Putamen (tissue), 1 donor: ENCODE measurements around the gene SUSD2.
"Not testable (repeated sequence)": the region's sequence is repeated elsewhere in the genome, so short reads cannot be mapped to it uniquely, and the experiment has no call there.

Source experiments
- DNase-seq: peaks from one replicate; pipeline ENCODE4 v3.0.0-alpha.2; 2016; ENCODE audit warnings: low spot score

The SUSD2 gene

GRCh38 chr22:24176040-24176439 is 5.2 kb upstream of the SUSD2 start:
- DNase-seq = no peak

- DNase-seq = no peak
Observed at GRCh38 chr22:24176630-24177029, 4.7 kb upstream of the SUSD2 start.

DNA sequence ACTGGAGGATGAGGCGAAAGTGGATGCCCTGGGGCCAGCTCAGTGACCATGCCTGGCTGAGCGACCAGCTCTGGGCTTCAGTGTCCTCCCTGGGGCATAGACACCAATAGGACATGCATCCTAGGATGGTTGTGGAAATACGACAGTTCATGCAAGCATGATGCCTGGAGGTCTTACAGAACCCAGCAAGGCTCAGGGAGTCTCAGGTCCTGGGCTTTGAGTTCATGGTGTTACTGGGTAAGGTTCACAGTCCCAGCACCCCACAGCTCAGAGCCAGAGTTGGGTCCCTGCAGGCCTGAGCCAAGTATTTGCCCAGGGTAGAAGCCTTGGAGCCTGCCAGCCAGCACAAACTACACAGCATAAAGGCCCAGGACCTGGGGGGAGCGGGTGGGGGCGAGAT is 4.2 kb upstream of the SUSD2 start:
- no peak for DNase-seq

DNA sequence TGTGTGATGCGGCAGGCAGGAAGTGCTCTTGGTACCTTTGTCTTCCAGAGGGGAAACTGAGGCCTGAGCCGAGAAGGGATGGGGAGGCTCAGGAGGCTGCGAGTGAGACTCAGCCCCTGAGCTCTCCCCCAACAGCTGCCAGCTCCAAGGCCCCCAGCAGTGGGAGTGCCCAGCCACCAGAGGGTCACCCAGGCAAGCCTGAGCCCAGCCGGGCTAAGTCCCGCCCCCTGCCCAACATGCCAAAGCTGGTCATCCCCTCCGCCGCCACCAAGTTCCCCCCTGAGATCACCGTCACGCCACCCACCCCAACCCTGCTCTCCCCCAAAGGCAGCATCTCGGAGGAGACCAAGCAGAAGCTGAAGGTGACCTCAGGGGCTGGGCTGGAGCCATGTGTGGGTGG is 3.8 kb upstream of the SUSD2 start:
- no peak for DNase-seq

GRCh38 chr22:24178021-24178431 is 3.3 kb upstream of the SUSD2 start:
- DNase-seq = no peak

DNA sequence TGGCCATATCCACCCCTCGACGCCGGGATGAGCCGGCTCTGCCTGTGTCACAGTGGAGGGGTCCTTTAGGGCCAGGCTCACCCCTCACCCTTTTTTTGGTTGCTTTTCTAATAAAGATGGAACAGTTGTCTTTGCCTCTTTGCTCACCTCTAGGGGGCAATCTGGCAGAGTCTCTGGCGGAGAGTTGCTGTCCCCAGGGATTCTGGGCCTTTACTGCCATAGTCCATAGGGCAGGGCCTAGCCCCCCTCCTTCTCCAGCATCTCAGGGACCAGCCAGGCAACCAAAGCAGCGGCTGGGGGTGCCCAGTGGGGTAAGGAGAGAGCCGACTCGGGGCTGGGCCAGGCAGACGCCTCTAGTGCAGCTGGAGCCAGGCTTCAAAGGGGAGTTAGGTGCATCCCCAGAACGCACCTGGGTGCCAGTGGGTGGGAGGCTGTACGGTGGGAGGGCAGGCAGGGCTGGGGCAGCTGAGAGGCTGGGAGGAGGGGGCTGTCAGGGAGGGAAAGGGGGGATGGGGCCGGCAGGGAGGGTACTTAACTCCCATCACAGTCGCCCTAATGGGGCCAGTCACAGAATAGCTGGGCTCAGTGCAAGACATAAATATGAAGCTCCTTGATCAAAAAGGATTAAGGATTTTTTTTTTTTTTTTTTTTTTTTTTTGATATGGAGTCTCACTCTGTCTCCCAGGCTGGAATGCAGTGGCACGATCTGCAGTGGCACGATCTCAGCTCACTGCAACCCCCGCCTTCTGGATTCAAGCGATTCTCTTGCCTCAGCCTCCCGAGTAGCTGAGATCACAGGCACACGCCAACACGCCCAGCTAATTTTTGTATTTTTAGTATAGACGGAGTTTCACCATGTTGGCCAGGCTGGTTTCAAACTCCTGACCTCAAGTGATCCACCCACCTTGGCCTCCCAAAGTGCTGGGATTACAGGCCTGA is 2.5 kb upstream of the SUSD2 start:
- DNase-seq = no peak

GRCh38 chr22:24179478-24180210 is 1.6 kb upstream of the SUSD2 start:
- no peak for DNase-seq

DNA sequence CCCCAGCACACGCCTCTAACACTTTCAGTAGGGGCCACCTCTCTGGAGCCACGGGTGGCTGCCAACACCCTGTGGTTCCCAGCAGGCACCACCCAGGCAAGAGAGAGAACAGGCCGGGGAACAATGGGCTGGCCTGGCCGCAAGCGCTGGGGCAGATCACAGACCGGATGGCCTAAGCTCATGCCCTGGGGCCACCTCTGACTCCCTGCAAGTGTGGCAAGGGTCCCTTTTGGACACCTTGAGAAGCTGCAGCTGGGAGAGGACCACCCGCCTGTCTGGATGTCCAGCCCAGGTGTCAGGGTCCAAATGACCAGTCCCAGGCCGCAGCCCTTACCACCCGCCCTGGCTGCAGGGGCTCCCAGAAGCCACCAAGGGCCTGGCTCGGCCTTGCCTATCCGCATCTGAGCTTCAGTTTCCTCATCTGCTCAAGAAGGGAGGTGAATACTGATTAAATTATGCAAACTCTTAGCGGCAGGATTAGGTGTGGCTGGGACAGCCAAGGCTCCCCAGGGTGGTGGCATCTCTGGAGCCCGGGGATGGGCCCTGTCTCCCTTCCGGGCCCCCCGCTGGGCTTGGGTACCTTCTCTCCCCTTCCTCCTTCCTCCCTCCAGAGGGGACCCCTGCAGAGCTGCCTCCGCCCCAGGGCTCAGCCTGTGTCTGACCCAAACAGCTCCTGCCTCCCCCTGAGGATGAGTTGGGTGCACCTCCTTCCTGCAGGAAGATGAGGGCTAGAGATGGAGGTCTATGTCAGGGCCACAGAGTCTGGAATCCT is 785 bp upstream of the SUSD2 start:
- no peak for DNase-seq

GRCh38 chr22:24181996-24182899 is 961 bp downstream of the SUSD2 start:
- no peak for DNase-seq

- DNase-seq = not testable (repeated sequence)
Observed at GRCh38 chr22:24182900-24183246, 1.6 kb downstream of the SUSD2 start.

- DNase-seq = no peak
Observed at GRCh38 chr22:24183321-24184031, 2.2 kb downstream of the SUSD2 start.

- DNase-seq = no peak
Observed at GRCh38 chr22:24184057-24184798, 2.9 kb downstream of the SUSD2 start.

DNA sequence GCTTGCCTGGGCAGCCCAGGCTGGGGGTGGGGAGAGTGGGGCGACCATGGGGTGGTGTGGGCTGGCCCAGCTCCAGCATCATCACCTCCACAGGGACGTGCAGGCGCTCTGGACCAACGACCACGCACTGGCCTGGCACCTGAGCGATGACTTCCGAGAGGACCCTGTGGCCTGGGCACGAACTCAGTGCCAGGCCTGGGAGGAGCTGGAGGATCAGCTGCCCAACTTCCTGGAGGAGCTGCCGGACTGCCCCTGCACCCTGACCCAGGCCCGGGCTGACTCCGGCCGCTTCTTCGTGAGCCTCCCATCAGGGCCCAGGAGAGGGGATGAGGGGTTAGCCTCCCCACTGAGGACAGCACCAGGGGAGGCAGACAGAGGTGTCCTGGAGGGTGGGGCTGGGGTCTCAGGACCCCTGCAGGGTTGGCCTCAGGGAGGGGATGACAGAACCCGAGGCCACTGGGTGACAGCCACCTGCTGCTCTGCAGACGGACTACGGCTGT is 3.8 kb downstream of the SUSD2 start:
- DNase-seq = no peak

DNA sequence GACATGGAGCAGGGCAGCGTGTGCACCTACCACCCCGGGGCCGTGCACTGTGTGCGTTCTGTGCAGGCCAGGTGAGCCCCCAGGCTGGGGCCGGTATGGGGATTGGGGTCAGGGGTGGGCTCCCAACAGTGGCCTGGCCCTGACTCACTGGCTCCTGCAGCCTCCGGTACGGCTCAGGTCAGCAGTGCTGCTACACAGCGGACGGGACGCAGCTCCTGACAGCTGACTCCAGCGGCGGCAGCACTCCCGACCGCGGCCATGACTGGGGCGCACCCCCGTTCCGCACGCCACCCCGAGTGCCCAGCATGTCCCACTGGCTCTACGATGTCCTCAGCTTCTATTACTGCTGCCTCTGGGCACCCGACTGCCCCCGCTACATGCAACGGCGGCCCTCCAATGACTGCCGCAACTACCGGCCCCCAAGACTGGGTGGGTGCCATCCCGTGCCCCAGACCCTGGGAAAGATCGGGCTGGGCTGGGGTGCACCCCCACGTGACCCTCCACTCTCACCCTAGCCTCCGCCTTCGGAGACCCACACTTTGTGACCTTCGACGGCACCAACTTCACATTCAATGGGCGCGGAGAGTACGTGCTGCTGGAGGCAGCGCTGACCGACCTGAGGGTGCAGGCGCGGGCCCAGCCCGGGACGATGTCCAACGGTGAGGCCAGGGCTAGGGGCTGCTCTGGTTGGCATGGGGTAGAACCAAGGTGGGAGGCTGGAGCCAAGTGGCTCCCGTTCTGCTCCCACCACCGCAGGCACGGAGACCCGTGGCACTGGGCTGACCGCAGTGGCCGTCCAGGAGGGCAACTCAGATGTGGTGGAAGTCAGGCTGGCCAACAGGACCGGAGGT is 4.4 kb downstream of the SUSD2 start:
- DNase-seq = no peak

- no peak for DNase-seq
Observed at GRCh38 chr22:24186352-24186740, 5.1 kb downstream of the SUSD2 start.

- DNase-seq = no peak
Observed at GRCh38 chr22:24186892-24187670, 5.8 kb downstream of the SUSD2 start.

DNA sequence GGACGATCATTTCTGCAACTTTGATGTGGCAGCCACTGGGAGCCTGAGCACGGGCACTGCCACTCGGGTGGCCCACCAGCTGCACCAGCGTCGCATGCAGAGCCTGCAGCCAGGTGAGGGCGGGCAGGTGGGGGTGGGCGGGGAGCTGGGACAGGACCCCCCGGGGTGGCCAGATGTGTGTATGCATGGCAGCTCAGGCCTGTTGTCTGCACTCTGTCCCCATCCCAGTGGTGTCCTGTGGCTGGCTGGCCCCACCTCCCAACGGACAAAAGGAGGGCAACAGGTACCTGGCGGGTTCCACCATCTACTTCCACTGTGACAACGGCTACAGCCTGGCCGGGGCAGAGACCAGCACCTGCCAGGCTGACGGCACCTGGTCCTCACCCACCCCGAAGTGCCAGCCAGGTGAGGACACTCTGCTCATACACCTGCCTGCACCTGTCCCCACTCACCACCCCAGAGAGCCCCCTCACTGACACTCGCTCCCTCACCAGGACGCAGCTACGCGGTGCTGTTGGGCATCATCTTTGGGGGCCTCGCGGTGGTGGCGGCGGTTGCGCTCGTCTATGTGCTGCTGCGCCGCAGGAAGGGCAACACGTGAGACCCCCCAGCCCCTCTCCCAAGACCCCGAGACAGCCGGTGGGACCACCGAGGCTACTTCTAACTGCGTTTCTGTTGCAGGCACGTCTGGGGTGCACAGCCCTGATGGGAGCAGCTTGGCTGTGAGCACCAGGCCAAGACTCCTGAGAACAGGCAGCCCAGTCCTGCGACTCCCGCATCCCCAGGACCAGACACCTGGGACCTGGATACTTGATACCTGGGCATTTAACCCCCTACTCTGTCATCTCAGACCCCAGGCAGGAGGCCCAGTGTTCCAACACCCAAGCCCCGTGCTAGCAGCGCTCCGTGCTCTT is 6.7 kb downstream of the SUSD2 start:
- no peak for DNase-seq
